GM12874 (cell line): ENCODE measurements around the gene NTRK2.

ENCODE experiments used
- TF ChIP-seq, protein P1 (sequence below): IDR thresholded peaks from 2 replicates; pipeline ENCODE4 v1.5.1; 2011; ENCODE audit warnings: low read depth, mild to moderate bottlenecking, control low read depth, low read length, moderate library complexity; ENCODE audit not compliant: insufficient read depth

The NTRK2 gene

DNA sequence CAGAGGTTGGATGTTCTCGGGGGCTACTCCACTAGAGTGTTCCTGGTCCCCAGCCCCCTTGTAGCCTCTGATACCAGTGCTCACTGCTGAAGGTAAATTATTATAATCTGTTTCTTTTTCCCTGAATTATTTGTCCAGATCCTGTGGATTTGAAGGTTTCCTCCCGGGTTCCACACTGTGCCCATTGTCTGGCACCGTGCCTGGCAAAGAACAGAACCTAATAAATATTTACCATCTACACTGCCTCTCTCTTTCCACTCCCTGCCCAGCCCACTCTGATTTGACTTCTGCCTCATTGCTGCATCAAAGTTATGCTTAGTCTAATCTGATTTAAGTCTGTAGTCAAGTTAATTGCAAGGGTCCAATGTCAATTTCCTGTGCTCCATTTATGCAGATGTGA, 322.9 kb downstream of the NTRK2 start:
- TF ChIP-seq, protein P1, sequence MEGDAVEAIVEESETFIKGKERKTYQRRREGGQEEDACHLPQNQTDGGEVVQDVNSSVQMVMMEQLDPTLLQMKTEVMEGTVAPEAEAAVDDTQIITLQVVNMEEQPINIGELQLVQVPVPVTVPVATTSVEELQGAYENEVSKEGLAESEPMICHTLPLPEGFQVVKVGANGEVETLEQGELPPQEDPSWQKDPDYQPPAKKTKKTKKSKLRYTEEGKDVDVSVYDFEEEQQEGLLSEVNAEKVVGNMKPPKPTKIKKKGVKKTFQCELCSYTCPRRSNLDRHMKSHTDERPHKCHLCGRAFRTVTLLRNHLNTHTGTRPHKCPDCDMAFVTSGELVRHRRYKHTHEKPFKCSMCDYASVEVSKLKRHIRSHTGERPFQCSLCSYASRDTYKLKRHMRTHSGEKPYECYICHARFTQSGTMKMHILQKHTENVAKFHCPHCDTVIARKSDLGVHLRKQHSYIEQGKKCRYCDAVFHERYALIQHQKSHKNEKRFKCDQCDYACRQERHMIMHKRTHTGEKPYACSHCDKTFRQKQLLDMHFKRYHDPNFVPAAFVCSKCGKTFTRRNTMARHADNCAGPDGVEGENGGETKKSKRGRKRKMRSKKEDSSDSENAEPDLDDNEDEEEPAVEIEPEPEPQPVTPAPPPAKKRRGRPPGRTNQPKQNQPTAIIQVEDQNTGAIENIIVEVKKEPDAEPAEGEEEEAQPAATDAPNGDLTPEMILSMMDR: no peak

DNA sequence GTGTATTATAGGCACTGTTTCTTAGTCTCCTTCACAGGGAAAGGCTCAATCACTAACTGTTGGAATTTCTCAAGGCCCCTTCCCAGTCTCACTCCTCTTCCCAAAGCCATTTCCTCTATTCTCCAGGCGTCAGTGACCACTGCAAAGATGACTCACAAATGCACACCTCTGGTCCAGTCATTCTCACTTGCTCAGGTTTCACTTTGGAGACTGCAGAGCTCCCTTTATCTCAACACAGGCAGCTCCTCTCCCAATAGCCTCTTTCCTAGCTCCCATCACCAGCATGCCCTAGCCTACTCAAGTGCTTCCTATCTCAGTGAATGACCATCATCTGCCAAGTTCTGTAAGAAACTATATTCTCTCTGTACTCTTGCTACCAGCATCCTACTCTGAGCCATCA, 323.6 kb downstream of the NTRK2 start:
- TF ChIP-seq, protein P1: no peak

DNA sequence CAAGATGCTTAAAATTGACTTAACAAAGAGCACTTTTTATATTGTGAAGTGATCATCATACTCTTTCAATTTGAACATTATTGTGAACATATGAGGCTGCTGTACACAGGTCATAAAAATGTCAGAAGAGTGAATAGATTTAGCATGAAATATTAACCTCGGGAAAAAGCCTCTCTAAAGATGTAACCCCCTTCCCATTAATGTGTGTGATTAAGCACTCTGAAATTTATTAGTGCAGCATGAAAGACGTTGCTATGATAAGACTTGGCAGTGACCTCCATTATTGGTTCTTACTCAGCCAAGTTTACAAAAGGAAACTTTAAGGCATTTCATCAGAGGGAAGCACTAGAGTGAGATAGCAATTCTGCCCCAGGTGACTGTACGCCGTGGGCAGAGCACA, 326.5 kb downstream of the NTRK2 start:
- TF ChIP-seq, protein P1: no peak

DNA sequence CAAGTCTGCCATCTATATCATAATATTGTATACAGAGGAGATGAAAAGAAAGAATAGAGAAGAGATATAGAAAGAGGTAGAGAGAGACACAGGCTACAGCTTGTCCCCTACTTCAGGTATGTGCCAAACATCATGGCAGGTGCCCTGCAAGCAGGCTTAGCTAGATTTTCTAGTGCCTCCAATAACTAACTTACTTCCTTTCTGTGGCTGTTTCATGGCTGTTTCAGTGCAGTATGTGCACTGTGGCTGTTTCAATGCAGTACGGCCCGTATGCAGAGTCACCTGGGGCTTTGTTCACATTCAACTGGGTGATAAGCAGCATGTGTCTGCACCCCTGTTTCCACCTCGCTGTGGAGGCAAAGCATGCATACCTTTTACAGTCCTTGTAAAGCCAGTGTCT, 327.2 kb downstream of the NTRK2 start:
- TF ChIP-seq, protein P1: no peak

DNA sequence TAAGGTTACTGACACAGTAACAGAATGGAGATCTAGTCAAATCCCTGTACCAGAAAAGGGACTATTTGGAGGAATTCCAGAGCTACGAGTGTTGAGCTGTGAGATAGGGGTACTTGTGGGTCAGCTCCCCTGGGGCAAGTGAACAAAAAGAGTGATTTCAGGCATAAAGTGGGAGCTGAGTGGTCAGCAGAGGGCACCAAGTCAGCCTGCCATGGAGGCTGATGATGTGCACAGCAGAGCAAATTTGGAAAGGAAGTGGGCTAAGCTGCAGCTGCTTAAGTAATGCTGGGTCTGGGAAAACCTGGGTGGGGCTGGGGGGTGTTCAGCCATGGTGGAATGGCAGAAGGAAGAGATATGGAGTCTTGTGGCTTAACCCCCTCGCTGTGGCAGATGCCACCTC, 327.9 kb downstream of the NTRK2 start:
- TF ChIP-seq, protein P1: no peak

DNA sequence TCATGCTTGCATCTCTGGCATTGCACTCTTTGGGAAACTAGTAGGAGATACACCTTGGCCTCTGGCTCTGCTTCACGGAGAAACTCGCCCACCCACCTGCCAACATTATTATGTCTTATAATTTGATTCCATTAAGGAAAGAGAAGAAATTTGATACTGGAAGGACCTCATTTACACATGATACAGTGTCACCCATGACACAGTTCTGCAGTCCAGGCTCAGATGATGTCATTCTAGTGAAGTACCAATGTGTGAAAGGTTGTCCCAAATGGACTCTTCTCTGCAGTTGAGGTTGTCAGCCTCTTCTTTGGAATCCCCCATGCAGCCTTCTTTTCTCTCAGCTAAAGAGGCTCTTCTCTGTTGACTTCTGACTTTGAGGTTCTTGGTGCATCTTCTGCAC, 329.1 kb downstream of the NTRK2 start:
- TF ChIP-seq, protein P1: no peak

DNA sequence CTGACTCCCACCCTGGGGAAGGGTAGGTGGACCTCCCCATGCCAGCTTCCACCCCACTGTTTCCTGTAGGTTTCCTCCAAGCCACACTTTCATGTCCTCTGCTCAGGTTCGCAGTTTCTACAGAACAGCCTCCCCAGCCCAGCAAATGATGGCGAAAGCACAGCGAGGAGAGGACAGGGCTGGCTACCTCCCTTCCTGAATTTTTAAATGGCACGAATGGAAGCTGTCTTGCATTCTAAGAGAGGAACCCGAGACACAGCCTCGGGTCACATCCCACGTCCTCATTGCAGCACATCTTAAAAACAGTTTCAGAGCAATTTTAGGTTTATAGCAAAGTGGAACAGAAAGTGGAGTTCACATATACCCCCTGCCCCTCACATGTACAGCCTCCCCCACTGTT, 330.3 kb downstream of the NTRK2 start:
- TF ChIP-seq, protein P1: no peak

DNA sequence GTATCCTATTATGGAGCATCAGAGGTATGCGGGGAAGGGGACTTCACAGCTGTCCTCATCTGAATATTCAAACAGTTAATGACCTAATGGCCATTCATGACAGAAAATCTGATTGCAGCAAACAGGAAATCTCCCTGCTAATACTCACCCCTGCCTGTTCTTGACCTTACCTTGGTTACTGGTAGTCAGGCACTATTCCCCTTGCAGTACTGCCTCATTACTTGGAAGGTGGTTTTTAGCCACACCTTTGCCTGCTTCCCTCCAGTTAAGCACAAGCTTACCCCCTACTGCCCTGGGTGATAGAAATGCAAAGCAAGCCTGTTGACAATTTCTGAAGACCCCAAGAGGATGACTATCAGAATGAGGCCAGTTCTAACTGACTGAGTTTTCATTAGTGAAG, 332.4 kb downstream of the NTRK2 start:
- TF ChIP-seq, protein P1: no peak
